Left lobe of liver (tissue), 2 donors: Measurements from ENCODE around the gene PKN3. TPM values are rescaled to one million over a fixed set of nuclear protein-coding genes. Genes with fewer than 3 reads are reported as not detected.

Experiments
- ATAC-seq: fragments of 200-7000 bp; cut with Tn5 transposase; one replicate; pipeline ENCODE4 v1.9.1; 2020; ENCODE audit warnings: mild to moderate bottlenecking, moderate library complexity
- DNase-seq: peaks from one replicate; pipeline ENCODE4 v3.0.0-alpha.2; 2020; ENCODE audit warnings: low spot score
- total RNA-seq: library from RNA; stranded (reverse); gene quantifications from one replicate; pipeline ENCODE4 v1.2.1, GENCODE V29; 2021
- donor health status: DM: no; HTN: no; CAD: no; lungs with moderate emphysema.
- donor health status: DM: no; HTN: yes; CAD: no.

Gene PKN3
- total RNA-seq, 1 donor from 2014 or later: 7.6 TPM

- no peak for DNase-seq
- ATAC-seq: no peak
Measured at GRCh38 chr9:128715436-128715750, 13.1 kb downstream of the PKN3 start.

GRCh38 chr9:128716581-128717254 lies 14.4 kb downstream of the PKN3 start:
- ATAC-seq (no peak), DNase-seq (no peak)

DNA sequence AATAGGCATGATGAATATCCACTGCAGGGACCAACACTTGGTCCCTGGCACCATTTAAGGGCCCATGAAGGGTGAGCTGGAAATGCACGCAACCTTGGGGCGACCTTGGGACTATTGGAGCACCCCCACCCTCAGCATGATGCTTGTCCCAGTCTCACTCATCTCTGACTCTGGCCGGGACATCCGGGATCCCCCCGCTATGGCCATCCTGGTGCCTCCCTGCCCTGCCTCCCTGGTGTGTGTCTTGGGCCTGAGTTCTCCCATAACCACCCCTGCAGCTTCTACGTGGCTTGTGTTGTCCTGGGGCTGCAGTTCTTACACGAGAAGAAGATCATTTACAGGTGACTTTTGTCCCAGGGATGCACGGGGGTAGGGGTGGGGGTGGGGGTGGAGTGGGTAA lies 15.7 kb downstream of the PKN3 start:
- ATAC-seq (no peak), DNase-seq (no peak)

- no peak for ATAC-seq
- no peak for DNase-seq
Measured at GRCh38 chr9:128718475-128718874, 16.2 kb downstream of the PKN3 start.

- ATAC-seq: no peak
- DNase-seq: no peak
Measured at GRCh38 chr9:128719919-128720605, 17.8 kb downstream of the PKN3 start.

- DNase-seq: no peak
Measured at GRCh38 chr9:128720841-128721486, 18.7 kb downstream of the PKN3 start.

DNA sequence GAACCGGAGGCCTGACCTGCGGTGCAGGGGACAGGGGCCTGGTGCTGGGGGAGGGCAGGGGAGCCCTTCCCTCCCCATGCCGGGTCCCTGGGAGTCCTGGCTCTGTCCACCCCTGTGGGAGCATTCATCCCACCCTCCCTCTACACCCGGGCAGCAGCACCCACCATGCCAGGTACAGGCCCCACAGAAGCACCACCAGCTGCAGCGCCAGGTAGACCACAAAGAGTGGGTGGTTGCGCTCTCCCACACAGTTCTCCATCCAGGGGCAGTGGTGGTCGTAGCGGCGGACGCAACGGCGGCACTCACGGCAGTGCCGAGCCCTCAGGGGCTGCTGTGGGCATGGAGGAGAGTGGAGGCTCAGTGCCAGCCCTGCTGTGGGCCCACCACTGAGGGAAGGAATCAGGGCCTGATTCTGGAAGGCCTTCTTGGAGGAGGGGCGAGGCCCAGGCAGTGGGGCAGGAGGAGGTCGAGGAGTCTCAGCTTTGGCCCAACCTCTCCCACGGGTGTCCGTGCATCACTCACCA lies 19.2 kb downstream of the PKN3 start:
- DNase-seq (no peak), ATAC-seq (no peak)

More at GRCh38 chr9:128720841-128721486, 18.7 kb downstream of the PKN3 start:
- ATAC-seq: no peak

GRCh38 chr9:128722380-128723351 lies 20.4 kb downstream of the PKN3 start:
- ATAC-seq (no peak), DNase-seq (no peak)

DNA sequence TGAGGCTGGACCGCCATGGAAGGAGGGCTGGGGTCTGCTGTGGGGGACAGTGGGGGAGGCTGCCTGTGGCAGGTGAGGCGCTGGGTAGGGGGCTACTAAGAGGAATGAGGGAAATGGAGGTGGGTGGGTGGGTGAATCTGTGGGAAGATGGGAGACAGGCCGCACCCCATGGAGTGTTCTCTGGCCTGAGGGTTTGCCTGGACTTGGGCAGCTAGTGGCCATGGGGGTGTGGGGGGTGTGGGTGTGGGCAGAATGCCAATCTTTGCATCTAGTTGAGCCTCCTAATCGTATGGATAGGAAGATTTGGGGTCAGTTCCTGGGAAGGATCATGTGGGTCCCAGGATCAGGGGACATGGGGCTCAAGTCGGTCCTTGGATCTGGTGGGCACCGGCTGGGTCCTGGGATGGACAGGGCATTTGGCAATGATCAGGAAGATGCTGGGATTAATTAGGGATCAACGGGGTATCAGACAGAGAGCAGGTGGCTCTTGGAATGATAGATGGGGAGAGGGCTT lies 21.1 kb downstream of the PKN3 start:
- DNase-seq: no peak
- ATAC-seq: no peak

- DNase-seq (peak; percentile 99), ATAC-seq (peak; percentile 93)
Measured at GRCh38 chr9:128723866-128724743, 21.8 kb downstream of the PKN3 start, which contains the start of gene ZDHHC12. Gene ZDHHC12 (minus strand): TSS chr9:128724127. CDS start chr9:128724093, 34 bp downstream.

GRCh38 chr9:128724744-128725211 lies 22.5 kb downstream of the PKN3 start:
- DNase-seq: peak; percentile 67
- ATAC-seq: peak; percentile 36

- ATAC-seq: no peak
- DNase-seq: no peak
Measured at GRCh38 chr9:128727640-128728248, 25.4 kb downstream of the PKN3 start.

DNA sequence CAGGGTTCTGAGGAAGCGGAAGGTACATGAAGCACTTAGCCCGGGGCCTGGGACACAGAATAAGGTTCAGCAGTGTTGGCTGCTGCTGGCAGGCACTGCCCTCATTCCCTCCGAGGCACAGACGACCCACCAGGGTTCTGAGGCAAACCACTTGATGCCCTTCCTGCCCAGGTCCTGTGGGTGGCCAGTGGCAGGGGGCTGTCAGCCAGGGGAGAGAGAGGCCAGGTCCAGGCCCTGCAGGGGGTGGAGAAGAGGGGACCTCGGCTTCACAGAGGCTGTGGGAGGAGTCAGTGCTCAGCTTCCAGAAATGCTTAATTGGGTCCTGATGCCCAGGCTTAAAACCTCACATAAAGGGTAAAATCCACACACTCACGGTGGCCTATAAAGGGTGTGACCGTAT lies 26.0 kb downstream of the PKN3 start:
- ATAC-seq: no peak
- DNase-seq: no peak

- ATAC-seq: no peak
- no peak for DNase-seq
Measured at GRCh38 chr9:128729302-128729701, 27.0 kb downstream of the PKN3 start.

- no peak for DNase-seq
- no peak for ATAC-seq
Measured at GRCh38 chr9:128729766-128730517, 27.6 kb downstream of the PKN3 start.

GRCh38 chr9:128731093-128731492 lies 28.8 kb downstream of the PKN3 start:
- no peak for ATAC-seq
- DNase-seq: no peak

DNA sequence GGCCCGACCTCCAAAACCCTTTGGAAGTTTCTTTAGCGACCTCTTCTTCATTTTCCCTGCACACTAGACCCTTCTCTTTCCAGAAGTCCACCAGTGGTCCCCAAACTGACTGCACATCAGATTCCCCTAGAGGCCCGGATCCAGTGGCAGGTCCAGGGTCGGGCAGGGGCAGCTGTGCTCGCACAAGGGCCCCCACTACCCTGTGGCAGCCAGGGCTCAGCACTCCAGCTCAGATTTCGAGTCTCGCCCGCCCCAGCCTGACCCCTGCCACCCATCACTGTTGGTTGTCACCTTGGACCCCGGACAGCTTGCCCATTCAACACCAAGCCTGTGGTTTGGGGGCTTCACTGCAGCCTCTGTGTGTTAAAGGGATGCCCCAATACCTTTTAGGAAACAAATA lies 29.4 kb downstream of the PKN3 start:
- no peak for DNase-seq
- no peak for ATAC-seq

- DNase-seq (no peak), ATAC-seq (no peak)
Measured at GRCh38 chr9:128732576-128732975, 30.3 kb downstream of the PKN3 start.
